Omental fat pad (tissue), 4 donors: Measurements from ENCODE around the gene GGCX. TPM values are rescaled to one million over a fixed set of nuclear protein-coding genes. Genes with fewer than 3 reads are reported as not detected.
"Not testable (repeated sequence)": the region's sequence is repeated elsewhere in the genome, so short reads cannot be mapped to it uniquely, and the experiment has no call there.

Source experiments
- ATAC-seq: fragments of 150-250 bp; one replicate; pipeline ENCODE4 v1.9.1; 2016; ENCODE audit warnings: mild to moderate bottlenecking, moderate library complexity; ENCODE audit not compliant: low FRiP score
- DNase-seq: peaks from one replicate; pipeline ENCODE4 v3.0.0-alpha.2; 2019; ENCODE audit warnings: low spot score
- total RNA-seq, 4 donors: library from RNA; depleted of rRNA; stranded (reverse); fragments of >200 nt; gene quantifications; one replicate each; pipeline ENCODE4 v1.1.0, GENCODE V29; 2016
- TF ChIP-seq, protein P1 (sequence below), 3 donors: fragments of 450-650 bp; IDR thresholded peaks; one replicate each; pipeline ENCODE4 v1.5.1; 2016 to 2017; ENCODE audit warnings: antibody characterized with exemption in 3 of 3, mild to moderate bottlenecking in 3 of 3, moderate library complexity in 2 of 3

The GGCX gene
- total RNA-seq, 4 donors from 2014 or later: 24.7 to 44.1 (median 39.8) TPM

- DNase-seq (no peak), ATAC-seq (no peak)
- TF ChIP-seq, protein P1, sequence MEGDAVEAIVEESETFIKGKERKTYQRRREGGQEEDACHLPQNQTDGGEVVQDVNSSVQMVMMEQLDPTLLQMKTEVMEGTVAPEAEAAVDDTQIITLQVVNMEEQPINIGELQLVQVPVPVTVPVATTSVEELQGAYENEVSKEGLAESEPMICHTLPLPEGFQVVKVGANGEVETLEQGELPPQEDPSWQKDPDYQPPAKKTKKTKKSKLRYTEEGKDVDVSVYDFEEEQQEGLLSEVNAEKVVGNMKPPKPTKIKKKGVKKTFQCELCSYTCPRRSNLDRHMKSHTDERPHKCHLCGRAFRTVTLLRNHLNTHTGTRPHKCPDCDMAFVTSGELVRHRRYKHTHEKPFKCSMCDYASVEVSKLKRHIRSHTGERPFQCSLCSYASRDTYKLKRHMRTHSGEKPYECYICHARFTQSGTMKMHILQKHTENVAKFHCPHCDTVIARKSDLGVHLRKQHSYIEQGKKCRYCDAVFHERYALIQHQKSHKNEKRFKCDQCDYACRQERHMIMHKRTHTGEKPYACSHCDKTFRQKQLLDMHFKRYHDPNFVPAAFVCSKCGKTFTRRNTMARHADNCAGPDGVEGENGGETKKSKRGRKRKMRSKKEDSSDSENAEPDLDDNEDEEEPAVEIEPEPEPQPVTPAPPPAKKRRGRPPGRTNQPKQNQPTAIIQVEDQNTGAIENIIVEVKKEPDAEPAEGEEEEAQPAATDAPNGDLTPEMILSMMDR (IDR thresholded peaks at IDR 0.05): no peak
These were observed 35.9 kb upstream of the GGCX start for GRCh38 chr2:85597241-85597640.

DNA sequence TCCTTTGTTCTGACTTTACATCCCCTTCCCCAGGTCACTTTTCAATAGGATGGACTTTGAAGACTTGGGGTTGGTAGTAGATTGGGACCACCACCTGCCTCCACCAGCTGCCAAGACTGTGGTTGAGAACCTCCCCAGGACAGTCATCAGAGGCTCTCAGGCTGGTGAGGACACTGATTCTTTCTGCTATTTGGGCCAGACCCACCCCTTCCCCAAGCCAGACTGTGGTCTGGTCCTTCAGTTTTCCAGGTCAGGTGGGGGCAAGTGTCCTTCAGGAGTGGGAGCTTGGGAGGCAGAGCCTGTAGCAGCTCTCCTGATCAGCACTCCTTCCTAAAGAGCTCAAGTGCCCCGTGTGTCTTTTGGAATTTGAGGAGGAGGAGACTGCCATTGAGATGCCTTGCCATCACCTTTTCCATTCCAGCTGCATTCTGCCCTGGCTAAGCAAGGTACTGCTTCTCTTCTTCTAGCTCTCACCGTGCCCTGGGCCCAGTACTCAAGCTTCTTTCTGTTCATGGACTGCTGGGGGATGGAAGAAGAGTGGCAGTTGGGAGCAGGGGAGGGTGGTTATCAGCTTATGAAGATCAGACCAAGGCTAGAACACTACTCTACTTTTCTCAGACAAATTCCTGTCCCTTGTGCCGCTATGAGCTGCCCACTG, 35.3 kb upstream of the GGCX start:
- ATAC-seq (no peak), DNase-seq (no peak)
- TF ChIP-seq, protein P1 (IDR thresholded peaks at IDR 0.05): no peak

DNA sequence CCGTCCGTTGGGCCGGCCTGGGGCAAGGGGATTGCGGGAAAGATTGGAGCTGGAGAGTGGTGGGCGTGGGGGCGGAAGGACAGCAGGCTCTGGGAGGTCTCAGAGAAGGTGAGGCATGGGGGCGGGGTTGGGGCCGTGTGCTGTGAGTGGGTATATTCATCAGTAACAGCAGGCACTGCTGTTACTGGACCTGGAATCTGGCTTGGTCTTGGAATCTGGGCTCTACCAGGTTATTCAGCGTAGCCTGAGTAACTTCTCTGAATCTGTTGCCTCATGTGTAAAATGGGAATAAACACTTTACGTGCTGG, 34.7 kb upstream of the GGCX start:
- ATAC-seq: peak; percentile 6
- DNase-seq: no peak
- TF ChIP-seq, protein P1 (IDR thresholded peaks at IDR 0.05): no peak

DNA sequence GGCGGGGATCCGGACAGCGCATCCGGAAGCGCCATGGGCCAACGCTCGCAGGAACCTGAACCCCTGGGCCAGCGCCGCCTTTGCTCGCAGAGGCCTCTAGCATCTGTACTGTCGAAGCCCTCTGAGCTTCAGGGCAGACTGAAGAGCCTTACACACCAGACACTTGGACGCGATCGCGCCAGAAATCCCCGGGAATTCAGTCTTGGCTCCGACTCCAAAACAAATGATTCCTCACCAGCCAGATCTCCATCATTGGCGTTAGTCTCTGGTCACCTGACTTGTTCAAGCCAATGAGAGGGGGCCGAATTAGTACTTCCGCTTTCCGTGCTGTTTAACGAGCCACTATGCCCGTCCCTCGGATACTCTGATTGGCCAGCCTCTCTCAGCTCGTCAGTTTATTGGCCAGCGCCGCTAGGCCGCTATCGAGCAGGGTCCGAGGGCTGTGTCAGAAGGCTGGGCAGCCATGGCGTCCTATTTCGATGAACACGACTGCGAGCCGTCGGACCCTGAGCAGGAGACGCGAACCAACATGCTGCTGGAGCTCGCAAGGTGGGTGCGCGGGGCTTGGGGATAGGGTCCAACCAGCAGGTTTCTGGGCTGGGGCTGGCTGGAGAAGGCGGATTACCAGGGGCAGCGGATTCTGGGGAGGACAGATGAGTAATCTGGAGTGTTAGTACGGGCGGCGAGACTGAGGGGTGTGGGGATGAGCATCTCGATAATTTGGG, 34.2 kb upstream of the GGCX start, which contains the start of gene RNF181:
Gene RNF181 (plus strand): TSS at position 445 of the 725 bp plus-strand sequence. CDS start 19 bp downstream, at position 464.
- peak; percentile 97 for ATAC-seq
- DNase-seq: peak; percentile 75
- TF ChIP-seq, protein P1 (IDR thresholded peaks at IDR 0.05): no peak

- TF ChIP-seq, protein P1 (IDR thresholded peaks at IDR 0.05): no peak
- DNase-seq (no peak), ATAC-seq (peak; percentile 1)
These were observed 33.5 kb upstream of the GGCX start for GRCh38 chr2:85594715-85595300.

DNA sequence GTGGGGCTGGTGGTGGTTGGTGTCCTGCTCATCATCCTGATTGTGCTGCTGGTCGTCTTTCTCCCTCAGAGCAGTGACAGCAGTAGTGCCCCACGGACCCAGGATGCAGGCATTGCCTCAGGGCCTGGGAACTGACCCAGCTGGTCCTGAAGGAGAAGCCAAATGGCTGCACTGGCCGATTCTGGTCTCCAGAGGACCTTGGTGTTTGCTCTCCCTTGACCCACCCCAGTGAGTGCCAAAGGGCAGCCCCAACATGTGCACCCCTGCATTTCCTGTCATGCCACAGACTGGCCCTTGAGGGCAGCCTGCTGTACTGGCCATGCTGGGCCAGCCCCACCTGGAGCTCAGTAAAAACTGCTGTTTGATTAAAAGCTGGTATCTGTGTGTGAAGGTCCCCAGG, 31.7 kb upstream of the GGCX start:
- ATAC-seq: no peak
- no peak for DNase-seq
- TF ChIP-seq, protein P1 (IDR thresholded peaks at IDR 0.05): no peak

- DNase-seq, ATAC-seq: not testable (repeated sequence)
These were observed 31.0 kb upstream of the GGCX start for GRCh38 chr2:85592299-85592698.
